Neural cell (in vitro differentiated cells): ENCODE data around the gene PRTG.

Experiments
- EZH2 ChIP-seq: fragments of 200-600, 300-800 bp; shearing (Covaris generic), sonication (generic); IDR thresholded peaks from 2 replicates; pipeline ENCODE4 v1.6.1; 2014; ENCODE audit warnings: antibody characterized with exemption, low read length, borderline replicate concordance, mild to moderate bottlenecking; ENCODE audit not compliant: insufficient read depth, poor library complexity, severe bottlenecking
- POLR2AphosphoS5 ChIP-seq: IDR thresholded peaks from 2 replicates; pipeline ENCODE4 v1.6.1; 2012
- SMC3 ChIP-seq: fragments of 450-650 bp; conservative IDR thresholded peaks from 2 replicates; pipeline ENCODE4 v1.6.1; 2014; ENCODE audit warnings: antibody characterized with exemption, mild to moderate bottlenecking, moderate library complexity; ENCODE audit not compliant: poor library complexity

- TF ChIP-seq SMC3 (no peak), EZH2 (no peak), POLR2AphosphoS5 (no peak)
Observed at GRCh38 chr15:55766676-55767075, 23.7 kb upstream of the PRTG start.
